Endothelial cell (in vitro differentiated cells): ENCODE data around the gene MON2. TPM values are rescaled to one million over a fixed set of nuclear protein-coding genes. Genes with fewer than 3 reads are reported as not detected.

ENCODE experiments used
- DNase-seq: peaks from one replicate; pipeline ENCODE4 v3.0.0; 2021; ENCODE audit warnings: low spot score
- H3K27ac Mint-ChIP-seq: one replicate; pipeline ENCODE4 v1.8.0; 2021; ENCODE audit warnings: mixed read lengths, inconsistent platforms; ENCODE audit not compliant: unreplicated experiment
- H3K27me3 Mint-ChIP-seq: one replicate; pipeline ENCODE4 v1.8.0; 2021; ENCODE audit warnings: mild to moderate bottlenecking, moderate library complexity, mixed read lengths, inconsistent platforms; ENCODE audit not compliant: unreplicated experiment
- H3K36me3 Mint-ChIP-seq: one replicate; pipeline ENCODE4 v1.8.0; 2021; ENCODE audit warnings: mild to moderate bottlenecking, low read depth, mixed read lengths, inconsistent platforms; ENCODE audit not compliant: unreplicated experiment
- H3K4me1 Mint-ChIP-seq: one replicate; pipeline ENCODE4 v1.8.0; 2021; ENCODE audit warnings: mild to moderate bottlenecking, mixed read lengths, inconsistent platforms; ENCODE audit not compliant: unreplicated experiment
- H3K4me3 Mint-ChIP-seq: one replicate; pipeline ENCODE4 v1.8.0; 2021; ENCODE audit warnings: mild to moderate bottlenecking, mixed read lengths, inconsistent platforms; ENCODE audit not compliant: unreplicated experiment
- H3K9me3 Mint-ChIP-seq: one replicate; pipeline ENCODE4 v1.8.0; 2021; ENCODE audit warnings: mixed read lengths, inconsistent platforms; ENCODE audit not compliant: unreplicated experiment
- total RNA-seq: library from RNA; stranded (reverse); fragmentation: NEBNext Ultra II Directional; extraction: Animal tissue kit (Norgen Biotek cat#: 25700); gene quantifications from one replicate; pipeline ENCODE4 v1.2.1, GENCODE V29; 2021; ENCODE audit not compliant: unreplicated experiment
- TF ChIP-seq, protein P1 (sequence below): fragments of 200-600 bp; sonication (generic); IDR thresholded peaks from one replicate; pipeline ENCODE4 v1.5.0; 2021; ENCODE audit warnings: antibody characterized with exemption; ENCODE audit not compliant: unreplicated experiment

Gene MON2
- total RNA-seq, 1 donor from 2014 or later = 31.9 TPM

DNA sequence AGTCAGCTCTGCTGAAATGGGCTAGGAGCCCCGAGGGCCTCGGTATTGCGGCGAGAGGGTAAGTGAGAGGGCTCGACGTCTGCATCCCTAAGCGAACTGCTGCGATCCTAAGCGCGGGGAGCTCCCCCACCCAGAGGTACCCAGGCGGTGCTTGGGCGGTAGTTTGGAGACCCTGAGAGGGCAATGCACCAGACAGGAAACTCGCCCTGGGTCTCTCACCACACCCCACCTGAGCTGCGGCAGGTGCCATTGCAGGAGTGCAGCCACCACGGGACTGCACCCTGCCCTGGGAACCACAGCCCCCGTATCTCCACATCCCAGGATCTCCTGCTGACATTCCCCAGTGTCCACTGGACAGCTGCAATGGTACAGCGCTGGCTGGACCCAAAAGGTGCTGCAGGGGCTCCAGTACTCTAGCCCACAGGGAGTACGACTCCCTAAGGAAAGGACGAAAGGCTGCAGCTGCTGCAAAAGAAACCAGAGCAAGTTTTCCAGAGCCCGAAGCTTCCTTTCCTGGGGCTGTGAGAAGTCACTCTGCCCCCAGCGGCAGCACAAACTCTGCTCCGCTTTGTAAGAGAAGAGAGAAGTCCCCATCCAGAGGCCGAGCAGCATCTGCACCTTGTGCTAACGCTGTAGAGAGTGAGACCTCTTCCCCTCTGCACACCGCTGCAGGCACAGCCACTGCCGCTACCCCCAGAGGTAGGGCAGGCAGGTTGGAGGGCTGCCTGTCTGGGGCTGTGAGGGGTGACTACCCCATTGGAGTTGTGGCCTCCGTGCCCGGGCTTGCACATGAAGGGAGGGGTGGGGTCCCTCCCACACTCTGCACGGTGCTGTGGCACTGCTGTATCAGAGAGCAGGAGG is 31.1 kb upstream of the MON2 start:
- H3K27ac Mint-ChIP-seq = no peak overlapping the region
- H3K4me3 Mint-ChIP-seq = peak overlapping the region; percentile 88
- H3K4me1 Mint-ChIP-seq = peaks cover 6% of the 10 kb centered on the region
- H3K36me3 Mint-ChIP-seq = peaks cover 3% of the 10 kb centered on the region
- TF ChIP-seq, protein P1, sequence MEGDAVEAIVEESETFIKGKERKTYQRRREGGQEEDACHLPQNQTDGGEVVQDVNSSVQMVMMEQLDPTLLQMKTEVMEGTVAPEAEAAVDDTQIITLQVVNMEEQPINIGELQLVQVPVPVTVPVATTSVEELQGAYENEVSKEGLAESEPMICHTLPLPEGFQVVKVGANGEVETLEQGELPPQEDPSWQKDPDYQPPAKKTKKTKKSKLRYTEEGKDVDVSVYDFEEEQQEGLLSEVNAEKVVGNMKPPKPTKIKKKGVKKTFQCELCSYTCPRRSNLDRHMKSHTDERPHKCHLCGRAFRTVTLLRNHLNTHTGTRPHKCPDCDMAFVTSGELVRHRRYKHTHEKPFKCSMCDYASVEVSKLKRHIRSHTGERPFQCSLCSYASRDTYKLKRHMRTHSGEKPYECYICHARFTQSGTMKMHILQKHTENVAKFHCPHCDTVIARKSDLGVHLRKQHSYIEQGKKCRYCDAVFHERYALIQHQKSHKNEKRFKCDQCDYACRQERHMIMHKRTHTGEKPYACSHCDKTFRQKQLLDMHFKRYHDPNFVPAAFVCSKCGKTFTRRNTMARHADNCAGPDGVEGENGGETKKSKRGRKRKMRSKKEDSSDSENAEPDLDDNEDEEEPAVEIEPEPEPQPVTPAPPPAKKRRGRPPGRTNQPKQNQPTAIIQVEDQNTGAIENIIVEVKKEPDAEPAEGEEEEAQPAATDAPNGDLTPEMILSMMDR = no peak
- peaks cover 4% of the 10 kb centered on the region for H3K27me3 Mint-ChIP-seq
- DNase-seq = peak; percentile 56
- no peaks in the 10 kb centered on the region for H3K9me3 Mint-ChIP-seq

DNA sequence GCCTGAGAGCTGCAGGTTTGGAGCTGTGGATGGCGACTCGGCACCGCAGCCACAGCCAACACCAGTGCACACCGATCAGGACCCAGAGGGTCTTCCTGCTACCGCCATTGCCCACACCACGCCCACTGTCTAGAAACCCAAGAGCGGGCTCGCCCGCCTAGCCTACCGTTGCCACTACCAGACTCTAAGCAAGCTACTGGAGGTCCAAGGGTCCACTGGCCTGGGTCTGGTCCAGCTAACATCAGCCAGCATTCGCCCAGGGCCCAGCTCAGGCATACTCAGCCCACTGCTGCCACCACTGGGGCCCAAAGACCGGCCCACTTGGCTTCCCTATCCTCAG is 30.5 kb upstream of the MON2 start:
- no peak for DNase-seq
- Mint-ChIP-seq H3K27me3 (peaks cover 4% of the 10 kb centered on the region), H3K9me3 (no peaks in the 10 kb centered on the region), H3K27ac (no peak overlapping the region), H3K4me3 (no peak overlapping the region), H3K36me3 (peaks cover 3% of the 10 kb centered on the region), H3K4me1 (peaks cover 6% of the 10 kb centered on the region)
- TF ChIP-seq, protein P1 = no peak

DNA sequence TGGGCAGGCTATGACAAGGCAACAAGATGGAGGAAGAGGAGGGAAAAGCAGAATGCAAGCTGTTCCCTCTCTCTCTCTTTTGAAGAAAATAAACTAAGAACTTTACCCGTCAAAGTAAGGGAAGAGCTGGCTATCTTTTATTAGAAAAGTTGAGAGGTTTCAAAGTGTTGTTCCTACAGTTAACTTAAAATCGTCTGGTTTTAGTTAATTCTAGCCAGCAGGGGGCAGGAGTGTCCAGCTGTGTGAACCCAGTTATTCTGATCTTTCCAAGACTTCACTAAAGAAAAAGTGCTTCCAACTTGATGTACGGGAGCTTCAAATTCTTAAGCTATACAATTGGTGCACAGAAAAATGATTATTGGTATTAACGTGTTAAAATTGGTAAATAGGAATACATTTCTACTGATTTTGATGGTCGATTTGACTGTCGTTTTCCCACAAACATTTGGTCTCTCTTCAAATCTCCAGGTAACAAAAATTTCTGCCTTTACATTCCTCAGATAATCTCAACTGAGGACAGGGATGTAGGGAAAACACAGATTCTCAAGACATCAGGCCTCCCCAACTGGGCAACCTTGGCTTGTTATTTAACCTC is 28.4 kb upstream of the MON2 start:
- DNase-seq = peak; percentile 64
- TF ChIP-seq, protein P1 = peak; percentile 82

DNA sequence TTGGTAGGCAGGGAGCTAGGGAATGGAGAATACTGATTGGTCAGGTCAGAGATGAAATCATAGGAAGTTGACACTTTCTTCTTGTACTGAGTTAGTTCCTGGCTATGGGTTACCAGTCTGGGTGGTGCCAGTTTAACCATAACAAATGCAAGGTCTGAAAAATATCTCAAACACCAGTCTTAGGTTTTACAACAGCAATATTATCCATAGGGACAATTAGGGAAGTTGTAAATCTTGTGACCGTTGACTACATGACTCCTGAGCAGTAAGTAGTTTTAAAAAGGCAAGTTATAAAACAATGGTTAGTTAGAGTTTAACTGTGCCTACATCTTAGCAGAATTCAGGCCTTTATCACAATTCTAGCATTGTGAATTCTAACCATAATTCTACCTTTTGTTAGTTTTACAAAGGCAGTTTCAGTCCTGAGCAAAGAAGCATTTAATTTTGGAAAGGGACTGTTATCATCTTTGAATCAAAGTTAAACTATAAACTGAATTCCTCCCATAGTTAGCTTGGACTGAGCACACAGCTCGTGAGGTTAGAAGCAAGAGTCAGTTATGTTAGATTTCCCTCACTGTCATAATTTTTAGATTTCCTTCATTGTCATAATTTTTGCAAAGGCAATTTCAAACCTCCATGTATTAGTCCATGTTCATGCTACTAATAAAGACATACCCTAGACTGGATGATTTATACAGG is 19.7 kb upstream of the MON2 start:
- no peak for DNase-seq
- TF ChIP-seq, protein P1 = no peak
- Mint-ChIP-seq H3K27ac (no peak overlapping the region), H3K4me3 (no peak overlapping the region), H3K27me3 (no peaks in the 10 kb centered on the region), H3K9me3 (no peaks in the 10 kb centered on the region), H3K4me1 (no peaks in the 10 kb centered on the region), H3K36me3 (peaks cover 4% of the 10 kb centered on the region)

More for the DNA sequence above, 28.4 kb upstream of the MON2 start:
- Mint-ChIP-seq H3K4me1 (peaks cover 6% of the 10 kb centered on the region), H3K4me3 (no peak overlapping the region), H3K27ac (no peak overlapping the region), H3K36me3 (peaks cover 6% of the 10 kb centered on the region), H3K9me3 (no peaks in the 10 kb centered on the region), H3K27me3 (peaks cover 4% of the 10 kb centered on the region)
